Measurements from ENCODE around the gene ZNF664.

The ZNF664 gene

DNA sequence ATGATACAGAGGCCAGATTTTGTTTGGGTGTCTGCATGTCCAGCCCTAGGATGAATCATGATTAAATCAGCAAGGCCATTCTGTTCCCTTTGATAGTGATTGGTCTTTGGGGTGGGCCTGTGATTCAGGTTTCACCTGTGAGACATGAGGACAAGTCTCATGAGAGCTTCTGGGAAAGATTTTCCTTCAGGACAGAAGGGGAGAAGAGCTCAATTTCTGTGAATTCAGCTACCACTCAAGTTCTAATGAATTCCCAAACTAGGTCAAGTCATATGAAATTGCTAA lies 73.4 kb downstream of the ZNF664 start:
- Histone ChIP-seq H3K4me1 (ENCODE audit: insufficient read depth, low read length) (no peaks in the 10 kb centered on the region), H3K27me3 (ENCODE audit: insufficient read depth, low read length) (no peaks in the 10 kb centered on the region), H3K9ac (ENCODE audit: low read depth, low read length) (no peak overlapping the region), H3K27ac (ENCODE audit: low read length) (no peak overlapping the region), H3K9me3 (ENCODE audit: insufficient read depth, low read depth, low read length) (peaks cover 19% of the 10 kb centered on the region), H3K36me3 (ENCODE audit: insufficient read depth, low read depth, low read length) (no peaks in the 10 kb centered on the region), H3K4me3 (ENCODE audit: low read length) (no peak overlapping the region)

DNA sequence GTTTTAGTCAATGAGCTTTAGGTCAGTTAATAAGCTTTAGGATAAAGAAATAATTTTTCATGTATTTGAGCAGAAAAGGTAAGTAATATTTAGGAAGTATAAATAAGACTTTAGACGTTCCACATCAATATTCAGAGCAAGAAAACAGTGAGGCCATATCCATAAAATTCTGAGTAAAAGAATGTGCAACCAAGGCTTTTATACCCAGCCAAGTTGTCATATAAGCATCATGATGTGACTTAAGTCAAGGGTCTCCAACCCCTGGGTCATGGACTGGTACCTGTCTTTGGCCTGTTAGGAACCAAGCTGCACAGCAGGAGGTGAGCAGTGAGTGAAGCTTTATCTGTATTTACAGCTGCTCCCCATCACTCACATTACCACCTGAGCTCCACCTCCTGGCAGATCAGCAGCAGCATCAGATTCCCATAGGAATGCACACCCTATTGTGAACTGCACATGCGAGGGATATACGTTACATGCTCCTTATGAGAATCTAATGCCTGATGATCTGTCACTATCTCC lies 74.1 kb downstream of the ZNF664 start:
- Histone ChIP-seq H3K9me3 (ENCODE audit: insufficient read depth, low read depth, low read length) (peaks cover 19% of the 10 kb centered on the region), H3K9ac (ENCODE audit: low read depth, low read length) (no peak overlapping the region), H3K27me3 (ENCODE audit: insufficient read depth, low read length) (no peaks in the 10 kb centered on the region), H3K4me3 (ENCODE audit: low read length) (no peak overlapping the region), H3K36me3 (ENCODE audit: insufficient read depth, low read depth, low read length) (no peaks in the 10 kb centered on the region), H3K27ac (ENCODE audit: low read length) (no peak overlapping the region), H3K4me1 (ENCODE audit: insufficient read depth, low read length) (no peaks in the 10 kb centered on the region)

- Histone ChIP-seq H3K27ac (ENCODE audit: low read length) (no peak overlapping the region), H3K4me1 (ENCODE audit: insufficient read depth, low read length) (no peaks in the 10 kb centered on the region; the same call in 1 of the 2 replicates), H3K4me3 (ENCODE audit: low read length) (no peak overlapping the region), H3K9me3 (ENCODE audit: insufficient read depth, low read depth, low read length) (peaks cover 19% of the 10 kb centered on the region), H3K9ac (ENCODE audit: low read depth, low read length) (no peak overlapping the region), H3K27me3 (ENCODE audit: insufficient read depth, low read length) (no peaks in the 10 kb centered on the region), H3K36me3 (ENCODE audit: insufficient read depth, low read depth, low read length) (no peaks in the 10 kb centered on the region)
These were observed 76.6 kb downstream of the ZNF664 start for GRCh38 chr12:124049451-124050094.

DNA sequence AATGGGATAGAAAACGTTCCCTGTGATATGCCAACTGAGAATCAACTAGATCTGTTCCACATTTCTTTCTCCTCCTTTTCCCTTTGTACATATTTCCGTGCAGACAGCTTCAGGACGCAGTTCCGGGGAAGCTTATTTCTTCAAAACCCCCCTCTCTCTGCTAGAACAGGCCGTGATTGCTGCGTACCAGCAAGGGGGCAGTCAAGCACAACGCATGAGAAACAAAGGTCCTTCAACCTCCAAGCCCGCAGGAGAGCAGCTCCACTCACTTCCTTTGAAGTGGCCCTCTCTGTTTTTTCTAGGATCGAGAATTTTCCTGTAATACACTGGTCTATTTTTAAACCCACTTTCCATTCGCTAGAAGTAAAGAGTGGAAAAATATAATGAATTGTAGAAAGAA lies 80.8 kb downstream of the ZNF664 start:
- Histone ChIP-seq H3K4me3 (ENCODE audit: low read length) (no peak overlapping the region), H3K9ac (ENCODE audit: low read depth, low read length) (no peak overlapping the region), H3K27ac (ENCODE audit: low read length) (no peak overlapping the region), H3K27me3 (ENCODE audit: insufficient read depth, low read length) (no peaks in the 10 kb centered on the region), H3K36me3 (ENCODE audit: insufficient read depth, low read depth, low read length) (no peaks in the 10 kb centered on the region), H3K4me1 (ENCODE audit: insufficient read depth, low read length) (no peaks in the 10 kb centered on the region; the same call in 1 of the 2 replicates), H3K9me3 (ENCODE audit: insufficient read depth, low read depth, low read length) (no peaks in the 10 kb centered on the region)

DNA sequence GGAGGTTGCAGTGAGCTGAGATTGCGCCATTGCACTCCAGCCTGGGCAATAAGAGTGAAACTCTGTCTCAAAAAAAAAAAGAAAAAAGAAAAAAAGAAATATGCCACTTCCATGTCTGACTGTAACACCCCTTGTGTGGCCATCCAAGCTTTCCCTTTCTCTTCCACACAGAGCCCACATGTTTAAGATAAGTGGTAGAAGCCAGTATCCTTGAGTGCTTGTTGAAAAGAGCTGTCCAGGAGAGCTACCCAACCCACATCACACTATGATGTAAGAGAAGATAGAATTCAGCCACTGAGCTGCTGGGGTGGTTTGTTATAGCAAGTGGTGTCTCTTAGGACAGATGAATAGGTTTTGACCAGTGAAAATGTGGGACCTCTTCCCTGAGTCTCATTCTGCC lies 82.1 kb downstream of the ZNF664 start:
- Histone ChIP-seq H3K36me3 (ENCODE audit: insufficient read depth, low read depth, low read length) (no peaks in the 10 kb centered on the region), H3K27ac (ENCODE audit: low read length) (no peak overlapping the region), H3K9me3 (ENCODE audit: insufficient read depth, low read depth, low read length) (no peaks in the 10 kb centered on the region), H3K4me3 (ENCODE audit: low read length) (no peak overlapping the region), H3K4me1 (ENCODE audit: insufficient read depth, low read length) (no peaks in the 10 kb centered on the region; the same call in 1 of the 2 replicates), H3K27me3 (ENCODE audit: insufficient read depth, low read length) (no peaks in the 10 kb centered on the region), H3K9ac (ENCODE audit: low read depth, low read length) (no peak overlapping the region)

DNA sequence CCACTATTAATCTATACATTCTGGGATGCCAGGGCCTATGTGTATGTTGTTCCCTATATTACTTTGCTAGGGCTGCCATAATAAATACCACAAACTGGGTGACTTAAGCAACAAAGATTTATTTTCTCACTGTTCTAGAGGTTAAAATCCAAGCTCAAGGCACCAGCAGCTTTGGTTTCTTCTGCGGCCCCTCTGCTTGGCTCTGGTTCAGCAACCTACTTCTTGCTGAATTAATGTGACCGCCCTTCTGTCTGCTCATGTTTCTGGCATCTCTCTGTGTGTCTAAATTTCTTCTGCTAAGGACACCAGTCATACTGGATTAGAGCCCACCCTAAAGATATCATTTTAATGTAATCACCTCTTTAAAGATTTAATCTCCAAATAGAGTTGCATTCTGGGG lies 84.7 kb downstream of the ZNF664 start:
- Histone ChIP-seq H3K4me3 (ENCODE audit: low read length) (no peak overlapping the region), H3K27me3 (ENCODE audit: insufficient read depth, low read length) (no peaks in the 10 kb centered on the region), H3K9ac (ENCODE audit: low read depth, low read length) (no peak overlapping the region), H3K36me3 (ENCODE audit: insufficient read depth, low read depth, low read length) (no peaks in the 10 kb centered on the region), H3K27ac (ENCODE audit: low read length) (no peak overlapping the region), H3K9me3 (ENCODE audit: insufficient read depth, low read depth, low read length) (no peaks in the 10 kb centered on the region), H3K4me1 (ENCODE audit: insufficient read depth, low read length) (no peaks in the 10 kb centered on the region; the same call in 1 of the 2 replicates)

DNA sequence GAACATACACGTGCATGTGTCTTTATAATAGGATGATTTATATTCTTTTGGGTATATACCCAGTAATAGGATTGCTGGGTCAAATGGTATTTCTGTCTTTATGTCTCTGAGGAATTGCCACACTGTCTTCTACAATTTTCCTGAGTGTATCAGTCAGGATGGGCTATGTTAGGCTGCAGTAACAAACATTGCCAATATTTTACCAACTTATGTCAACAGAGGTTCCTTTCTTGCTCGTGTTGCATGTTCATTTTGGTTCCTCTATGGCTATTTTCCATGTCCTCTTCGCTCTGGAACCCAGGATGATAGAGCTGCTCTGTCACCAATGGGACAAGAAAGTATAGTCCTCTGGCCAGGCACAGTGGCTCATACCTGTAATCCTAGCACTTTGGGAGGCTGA lies 86.7 kb downstream of the ZNF664 start:
- no peaks in the 10 kb centered on the region for H3K4me1 ChIP-seq (ENCODE audit: insufficient read depth, low read length)
- H3K4me3 ChIP-seq (ENCODE audit: low read length): no peak overlapping the region
- no peak overlapping the region for H3K27ac ChIP-seq (ENCODE audit: low read length)
- H3K9me3 ChIP-seq (ENCODE audit: insufficient read depth, low read depth, low read length): no peaks in the 10 kb centered on the region
- H3K27me3 ChIP-seq (ENCODE audit: insufficient read depth, low read length): no peaks in the 10 kb centered on the region
- H3K36me3 ChIP-seq (ENCODE audit: insufficient read depth, low read depth, low read length): no peaks in the 10 kb centered on the region
- no peak overlapping the region for H3K9ac ChIP-seq (ENCODE audit: low read depth, low read length)
